Stomach (tissue), 9 donors: ENCODE measurements around the gene DOCK9. TPM values are rescaled to one million over a fixed set of nuclear protein-coding genes. Genes with fewer than 3 reads are reported as not detected.

ENCODE experiments used
- DNase-seq, 2 donors: peaks; one replicate each; pipeline versions ENCODE4 v3.0.0 to v3.0.0-alpha.2; 2013 to 2019
- H3K27ac ChIP-seq, 5 donors: fragments of 200-600 bp in 4 of 5; sonication (generic) in 4 of 5; one replicate each; pipeline ENCODE4 v1.5.1; 2013 to 2019; ENCODE audit warnings: mild to moderate bottlenecking in 1 of 5, moderate library complexity in 1 of 5
- H3K27me3 ChIP-seq, 3 donors: fragments of 200-600 bp; sonication (generic); one replicate each; pipeline ENCODE4 v1.5.1; 2017 to 2019; ENCODE audit warnings: mixed run types in 1 of 3
- H3K36me3 ChIP-seq, 4 donors: fragments of 200-600 bp; sonication (generic); 1 replicate in 3 of 4; 2 replicates in 1 of 4; pipeline ENCODE4 v1.5.1; 2016 to 2019
- H3K4me1 ChIP-seq, 4 donors: fragments of 200-600 bp; sonication (generic); one replicate each; pipeline ENCODE4 v1.5.1; 2016 to 2019
- H3K4me3 ChIP-seq, 4 donors: fragments of 200-600 bp; sonication (generic) in 3 of 4; one replicate each; pipeline ENCODE4 v1.5.1; 2016 to 2019; ENCODE audit warnings: mild to moderate bottlenecking in 1 of 4
- H3K9me3 ChIP-seq, 4 donors: fragments of 200-600 bp; sonication (generic); one replicate each; pipeline ENCODE4 v1.5.1; 2016 to 2019
- EP300 ChIP-seq: sonication (generic); formaldehyde crosslinking; IDR thresholded peaks from one replicate; pipeline ENCODE4 v1.6.1; 2017; ENCODE audit warnings: antibody characterized with exemption
- POLR2A ChIP-seq, 4 donors: fragments of 450-650 bp; IDR thresholded peaks; one replicate each; pipeline ENCODE4 v1.6.1; 2016; ENCODE audit warnings: antibody characterized with exemption in 4 of 4, control low read depth in 2 of 4, mild to moderate bottlenecking in 1 of 4, moderate library complexity in 1 of 4
- POLR2AphosphoS5 ChIP-seq, 3 donors: sonication (generic); formaldehyde crosslinking; IDR thresholded peaks; one replicate each; pipeline ENCODE4 v1.6.1; 2016; ENCODE audit warnings: antibody characterized with exemption in 3 of 3
- WGBS, 5 donors: extraction: QIAGEN DNeasy Blood & Tissue Kit in 3 of 5; methylation state at CpG; one replicate each; pipeline versions ENCODE4 v1.1.5 to v1.1.7; 2013 to 2018; 5-methylcytosine and 5-hydroxymethylcytosine counted together
- intact Hi-C: fragments of 100-400 bp; cut with DNase I; formaldehyde crosslinking; loops from one replicate; pipeline ENCODE4 v1.15.1; 2023; ENCODE audit warnings: low total_unique reads
- polyA plus RNA-seq, 3 donors: library from polyadenylated mRNA; stranded (reverse); fragments of 200-250 nt; gene quantifications; one replicate each; pipeline ENCODE4 v1.2.3, GENCODE V29; 2013
- total RNA-seq, 5 donors: library from RNA; depleted of rRNA; stranded (reverse); fragments of >200 nt; gene quantifications; one replicate each; pipeline versions ENCODE4 v1.1.0 to v1.2.3, GENCODE V29; 2014 to 2016
- TF ChIP-seq, protein P1 (sequence below), 7 experiments: fragments of 450-650 bp in 4 of 7; fragments of 200-600 bp in 3 of 7; sonication (generic) in 3 of 7; IDR thresholded peaks; one replicate each; pipeline ENCODE4 v1.5.1; 2016 to 2019; ENCODE audit warnings: antibody characterized with exemption in 7 of 7, control low read depth in 2 of 7, mild to moderate bottlenecking in 1 of 7
- donor health status: healthy with polysubstance abuse.
- donor health status: Bipolar disorder and iron deficiency.
- donor health status: healthy.

DOCK9 gene
- total and polyA plus RNA-seq, 8 donors = 8.7 to 97.9 (median 49.2) TPM

DNA sequence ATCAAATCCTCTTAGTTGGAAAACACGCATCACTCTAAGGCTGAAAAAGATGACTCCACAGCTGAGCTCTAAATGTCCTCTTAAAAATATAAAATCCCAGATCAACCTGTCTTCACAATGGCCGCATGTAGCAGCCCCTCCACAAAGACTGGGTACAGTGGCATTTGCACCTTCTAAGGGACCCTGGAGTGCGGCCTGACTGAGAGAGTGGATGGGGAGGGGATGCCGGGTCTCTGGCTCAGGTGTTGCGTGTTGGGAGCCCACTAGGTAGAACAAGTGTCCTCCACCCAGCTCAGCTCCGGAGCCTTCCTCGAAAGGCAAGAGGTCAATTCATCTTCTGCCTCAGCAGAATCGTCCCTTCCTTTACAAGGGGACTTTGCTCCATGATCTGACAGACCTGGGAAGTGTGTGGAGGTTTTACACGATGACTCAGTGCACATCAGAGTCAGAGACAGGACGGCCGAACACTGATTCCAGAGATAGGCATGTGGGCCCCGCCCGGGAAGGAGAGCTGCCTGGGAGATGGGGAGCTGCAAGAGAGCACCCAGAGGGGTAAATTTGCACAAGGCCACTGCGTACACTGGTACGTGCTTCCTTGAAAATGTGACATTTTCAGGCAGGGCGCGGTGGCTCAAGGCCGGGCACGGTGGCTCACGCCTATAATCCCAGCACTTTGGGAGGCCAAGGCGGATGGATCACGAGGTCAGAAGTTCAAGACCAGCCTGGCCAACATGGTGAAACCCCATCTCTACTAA lies 201.8 kb downstream of the DOCK9 start:
- Histone ChIP-seq H3K4me1 (no peaks in the 10 kb centered on the region), H3K9me3 (no peaks in the 10 kb centered on the region), H3K27ac (no peak overlapping the region), H3K27me3 (peaks cover 0 to 4% (median 0%) of the 10 kb centered on the region in 3 donors), H3K36me3 (no peaks in the 10 kb centered on the region), H3K4me3 (no peak overlapping the region)
- intact Hi-C loops = no loop called here
- peak; percentile 36 to 37 for DNase-seq
- WGBS, 5 donors = 71 to 81% (median 76%) methylated on average over 22 of the region's 22 CpGs
- no peak for TF ChIP-seq EP300
- TF ChIP-seq, protein P1, sequence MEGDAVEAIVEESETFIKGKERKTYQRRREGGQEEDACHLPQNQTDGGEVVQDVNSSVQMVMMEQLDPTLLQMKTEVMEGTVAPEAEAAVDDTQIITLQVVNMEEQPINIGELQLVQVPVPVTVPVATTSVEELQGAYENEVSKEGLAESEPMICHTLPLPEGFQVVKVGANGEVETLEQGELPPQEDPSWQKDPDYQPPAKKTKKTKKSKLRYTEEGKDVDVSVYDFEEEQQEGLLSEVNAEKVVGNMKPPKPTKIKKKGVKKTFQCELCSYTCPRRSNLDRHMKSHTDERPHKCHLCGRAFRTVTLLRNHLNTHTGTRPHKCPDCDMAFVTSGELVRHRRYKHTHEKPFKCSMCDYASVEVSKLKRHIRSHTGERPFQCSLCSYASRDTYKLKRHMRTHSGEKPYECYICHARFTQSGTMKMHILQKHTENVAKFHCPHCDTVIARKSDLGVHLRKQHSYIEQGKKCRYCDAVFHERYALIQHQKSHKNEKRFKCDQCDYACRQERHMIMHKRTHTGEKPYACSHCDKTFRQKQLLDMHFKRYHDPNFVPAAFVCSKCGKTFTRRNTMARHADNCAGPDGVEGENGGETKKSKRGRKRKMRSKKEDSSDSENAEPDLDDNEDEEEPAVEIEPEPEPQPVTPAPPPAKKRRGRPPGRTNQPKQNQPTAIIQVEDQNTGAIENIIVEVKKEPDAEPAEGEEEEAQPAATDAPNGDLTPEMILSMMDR (IDR thresholded peaks at IDR 0.05) = no peak
- TF ChIP-seq POLR2A (IDR thresholded peaks at IDR 0.05) = no peak
- TF ChIP-seq POLR2AphosphoS5 (IDR thresholded peaks at IDR 0.05) = no peak

DNA sequence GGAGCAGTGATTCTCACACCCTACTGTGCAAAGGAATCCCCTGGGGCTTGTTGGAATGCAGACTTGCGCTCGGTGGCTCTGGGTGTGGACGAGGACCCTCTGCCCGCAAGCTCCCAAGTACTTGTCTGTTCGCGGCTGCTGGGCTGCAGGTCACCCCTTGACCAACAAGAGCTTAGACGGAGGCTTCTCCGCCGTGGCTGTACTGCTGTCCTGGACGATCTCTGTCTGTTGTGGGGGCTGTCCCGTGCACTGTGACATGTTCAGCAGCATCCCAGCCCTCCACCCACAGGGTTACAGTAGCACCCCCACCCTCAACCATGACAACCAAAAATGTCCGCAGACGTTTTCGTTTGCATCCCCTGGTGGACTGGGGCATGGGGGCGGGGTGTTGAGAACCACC lies 202.5 kb downstream of the DOCK9 start:
- H3K27me3 ChIP-seq = peaks cover 0 to 4% (median 0%) of the 10 kb centered on the region in 3 donors
- no peak overlapping the region for H3K4me3 ChIP-seq
- 80 to 89% (median 84%) methylated on average over 15 of the region's 15 CpGs for WGBS, 5 donors
- H3K9me3 ChIP-seq = no peaks in the 10 kb centered on the region
- no peaks in the 10 kb centered on the region for H3K4me1 ChIP-seq
- no peak for DNase-seq
- no peaks in the 10 kb centered on the region for H3K36me3 ChIP-seq
- H3K27ac ChIP-seq = no peak overlapping the region
- TF ChIP-seq EP300 (no peak), POLR2AphosphoS5 (IDR thresholded peaks at IDR 0.05) (no peak), POLR2A (IDR thresholded peaks at IDR 0.05) (no peak)
- TF ChIP-seq, protein P1 (IDR thresholded peaks at IDR 0.05) = no peak
- intact Hi-C loops = no loop called here

DNA sequence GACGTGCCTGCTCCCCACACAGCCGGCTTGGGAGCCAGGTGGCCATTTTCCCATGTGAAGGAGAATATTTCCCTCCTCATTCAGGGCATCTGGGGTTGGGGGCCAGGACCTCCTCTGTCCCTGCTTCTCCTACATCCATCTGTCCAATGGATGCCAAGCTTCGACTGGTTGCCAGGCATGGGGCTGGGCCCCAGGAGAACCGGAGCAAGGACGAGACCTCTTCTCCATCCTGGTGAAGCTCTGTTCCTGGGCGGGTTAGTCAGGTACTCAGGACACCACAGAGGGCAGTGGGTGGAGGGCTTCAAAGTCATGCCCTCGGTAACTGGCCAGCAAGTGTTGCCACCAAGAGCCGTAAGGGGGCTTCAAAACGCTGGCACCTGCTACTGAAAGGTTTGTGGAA lies 203.1 kb downstream of the DOCK9 start:
- TF ChIP-seq POLR2A (IDR thresholded peaks at IDR 0.05) (no peak), EP300 (no peak), POLR2AphosphoS5 (IDR thresholded peaks at IDR 0.05) (no peak)
- TF ChIP-seq, protein P1 (IDR thresholded peaks at IDR 0.05) = no peak
- Histone ChIP-seq H3K36me3 (no peaks in the 10 kb centered on the region), H3K4me1 (no peaks in the 10 kb centered on the region), H3K9me3 (no peaks in the 10 kb centered on the region), H3K27me3 (peaks cover 0 to 4% (median 0%) of the 10 kb centered on the region in 3 donors), H3K27ac (no peak overlapping the region), H3K4me3 (no peak overlapping the region)
- no peak for DNase-seq
- WGBS, 5 donors = 75 to 94% (median 89%) methylated on average over 8 to 9 of the region's 9 CpGs
- intact Hi-C loops = no loop called here

- Histone ChIP-seq H3K27me3 (peaks cover 0 to 4% (median 0%) of the 10 kb centered on the region in 3 donors), H3K4me3 (no peak overlapping the region), H3K9me3 (no peaks in the 10 kb centered on the region), H3K4me1 (no peaks in the 10 kb centered on the region), H3K36me3 (no peaks in the 10 kb centered on the region), H3K27ac (no peak overlapping the region)
- DNase-seq = no peak
- no peak for TF ChIP-seq POLR2AphosphoS5 (IDR thresholded peaks at IDR 0.05)
- TF ChIP-seq POLR2A (IDR thresholded peaks at IDR 0.05) = no peak
- TF ChIP-seq, protein P1 (IDR thresholded peaks at IDR 0.05) = no peak
- no peak for TF ChIP-seq EP300
- intact Hi-C loops = no loop called here
- 88 to 90% (median 89%) methylated on average over 16 to 20 of the region's 20 CpGs for WGBS, 5 donors
Measured at GRCh38 chr13:98773921-98774320, 203.9 kb downstream of the DOCK9 start.
